Epithelial cell of esophagus (primary cell): ENCODE results near the gene ANKRD27.

ENCODE experiments used
- DNase-seq: peaks from one replicate; pipeline ENCODE4 v3.0.0; 2010; ENCODE audit warnings: low read depth
- H3K4me3 ChIP-seq: 2 replicates; pipeline ENCODE4 v1.5.1; 2011; ENCODE audit warnings: mild to moderate bottlenecking, low read length, control low read depth
- CTCF ChIP-seq: IDR thresholded peaks from 2 replicates; pipeline ENCODE4 v1.5.1; 2011; ENCODE audit warnings: low read depth, mild to moderate bottlenecking, low read length, control low read depth, inconsistent platforms; ENCODE audit not compliant: insufficient read depth; ENCODE audit errors: missing control alignments

The ANKRD27 gene

GRCh38 chr19:32682317-32682716 lies 7.3 kb upstream of the ANKRD27 start:
- DNase-seq, result peak; percentile 57
- no peak for TF ChIP-seq CTCF
- H3K4me3 ChIP-seq, result no peak overlapping the region

- no peak overlapping the region for H3K4me3 ChIP-seq
- no peak for TF ChIP-seq CTCF
- DNase-seq, result no peak
Observed at GRCh38 chr19:32680986-32681385, 6.0 kb upstream of the ANKRD27 start.

GRCh38 chr19:32677657-32678056 lies 2.7 kb upstream of the ANKRD27 start:
- no peak for DNase-seq
- no peak overlapping the region for H3K4me3 ChIP-seq
- TF ChIP-seq CTCF, result peak; percentile 6

GRCh38 chr19:32676895-32677359 lies 1.9 kb upstream of the ANKRD27 start:
- TF ChIP-seq CTCF, result no peak
- H3K4me3 ChIP-seq, result no peak overlapping the region
- DNase-seq, result no peak

GRCh38 chr19:32676186-32676894 lies 1.4 kb upstream of the ANKRD27 start:
- TF ChIP-seq CTCF, result no peak
- peak; percentile 52 for DNase-seq
- peak overlapping the region; percentile 77 for H3K4me3 ChIP-seq

- H3K4me3 ChIP-seq, result peak within 1 kb of the TSS; percentile 77
- no peak for TF ChIP-seq CTCF
- peak; percentile 69 for DNase-seq
Observed at GRCh38 chr19:32675720-32676185, 773 bp upstream of the ANKRD27 start, which contains the start of gene RGS9BP. RGS9BP (plus strand) TSS chr19:32675848; CDS start chr19:32676264, 416 bp downstream.
